ENCODE results near the gene S1PR3. TPM values are rescaled to one million over a fixed set of nuclear protein-coding genes. Genes with fewer than 3 reads are reported as not detected.
A peak's percentile ranks its signal among the peaks of the same experiment; 100 is the strongest.
"Not testable (repeated sequence)": the region's sequence is repeated elsewhere in the genome, so short reads cannot be mapped to it uniquely, and the experiment has no call there.

Gene S1PR3
- 9.3 and 37.9 TPM in 2 replicates for total RNA-seq (ENCODE audit: low replicate concordance)
- long read RNA-seq, full-length matches to known transcripts, result 6 of 6 reads
- long read RNA-seq, partial matches to known transcripts, result 0 of 6 reads
- long read RNA-seq, other reads (novel, unspliced or antisense), result 0 of 6 reads

GRCh38 chr9:88991066-88992034, at the start of gene S1PR3:
TSS of gene S1PR3 (plus strand) at chr9:88991468. CDS start at chr9:89001201, 9,733 bp downstream.
- Mint-ChIP-seq H3K27me3 (peaks cover 25% of the 10 kb centered on the region), H3K36me3 (peaks cover 10% of the 10 kb centered on the region), H3K9me3 (no peaks in the 10 kb centered on the region), H3K4me3 (peak within 1 kb of the TSS; percentile 95), H3K4me1 (ENCODE audit: unreplicated experiment) (peaks cover 34% of the 10 kb centered on the region), H3K27ac (no peak within 1 kb of the TSS)
- peak; percentile 73 for DNase-seq (ENCODE audit: extremely low spot score, unreplicated experiment)
- peak; percentile 52 for TF ChIP-seq CTCF (conservative IDR thresholded peaks at IDR 0.05)

- H3K27me3 Mint-ChIP-seq; H3K36me3 Mint-ChIP-seq; H3K9me3 Mint-ChIP-seq; DNase-seq (ENCODE audit: extremely low spot score, unreplicated experiment): not testable (repeated sequence)
- Mint-ChIP-seq H3K4me1 (ENCODE audit: unreplicated experiment) (peaks cover 14% of the 10 kb centered on the region), H3K27ac (peak overlapping the region; percentile 60), H3K4me3 (peak overlapping the region; percentile 21)
Measured at GRCh38 chr9:88941586-88941985, 49.7 kb upstream of the S1PR3 start.

GRCh38 chr9:88942411-88942810, 48.9 kb upstream of the S1PR3 start:
- H3K4me3 Mint-ChIP-seq, result peak overlapping the region; percentile 21

GRCh38 chr9:88945636-88946333, 45.5 kb upstream of the S1PR3 start:
- H3K9me3 Mint-ChIP-seq, result no peaks in the 10 kb centered on the region
- no peak overlapping the region for H3K4me3 Mint-ChIP-seq
- no peaks in the 10 kb centered on the region for H3K36me3 Mint-ChIP-seq
- no peaks in the 10 kb centered on the region for H3K27me3 Mint-ChIP-seq
- TF ChIP-seq CTCF (conservative IDR thresholded peaks at IDR 0.05), result no peak
- H3K27ac Mint-ChIP-seq, result no peak overlapping the region
- H3K4me1 Mint-ChIP-seq (ENCODE audit: unreplicated experiment), result peaks cover 48% of the 10 kb centered on the region
- DNase-seq (ENCODE audit: extremely low spot score, unreplicated experiment), result no peak

More at GRCh38 chr9:88942411-88942810, 48.9 kb upstream of the S1PR3 start:
- Mint-ChIP-seq H3K36me3 (no peaks in the 10 kb centered on the region), H3K4me1 (ENCODE audit: unreplicated experiment) (peaks cover 19% of the 10 kb centered on the region), H3K9me3 (peaks cover 4% of the 10 kb centered on the region), H3K27me3 (no peaks in the 10 kb centered on the region), H3K27ac (peak overlapping the region; percentile 60)
- DNase-seq (ENCODE audit: extremely low spot score, unreplicated experiment), result no peak
- no peak for TF ChIP-seq CTCF (conservative IDR thresholded peaks at IDR 0.05)

GRCh38 chr9:88947581-88948573, 43.4 kb upstream of the S1PR3 start:
- Mint-ChIP-seq H3K27me3 (no peaks in the 10 kb centered on the region), H3K9me3 (no peaks in the 10 kb centered on the region), H3K4me1 (ENCODE audit: unreplicated experiment) (peaks cover 49% of the 10 kb centered on the region), H3K4me3 (no peak overlapping the region), H3K27ac (no peak overlapping the region), H3K36me3 (no peaks in the 10 kb centered on the region)
- no peak for TF ChIP-seq CTCF (conservative IDR thresholded peaks at IDR 0.05)
- DNase-seq (ENCODE audit: extremely low spot score, unreplicated experiment), result peak; percentile 25
